Lower leg skin (tissue), 4 donors: Measurements from ENCODE around the gene DMRT2. TPM values are rescaled to one million over a fixed set of nuclear protein-coding genes. Genes with fewer than 3 reads are reported as not detected.

ENCODE experiments used
- DNase-seq, 2 donors: peaks; one replicate each; pipeline ENCODE4 v3.0.0-alpha.2; 2019; ENCODE audit warnings: low spot score in 2 of 2
- H3K4me3 ChIP-seq: fragments of 200-600 bp; sonication (generic); 2 replicates; pipeline ENCODE4 v1.5.1; 2017; ENCODE audit warnings: mild to moderate bottlenecking, low read depth; ENCODE audit not compliant: poor library complexity, severe bottlenecking
- CTCF ChIP-seq, 3 donors: fragments of 450-650 bp; IDR thresholded peaks; one replicate each; pipeline ENCODE4 v1.5.1; 2016; ENCODE audit warnings: antibody characterized with exemption in 3 of 3, mild to moderate bottlenecking in 3 of 3, moderate library complexity in 2 of 3
- POLR2A ChIP-seq, 2 donors: fragments of 450-650 bp; IDR thresholded peaks; one replicate each; pipeline ENCODE4 v1.6.1; 2016 to 2017; ENCODE audit warnings: antibody characterized with exemption in 2 of 2, mild to moderate bottlenecking in 1 of 2, moderate library complexity in 1 of 2
- WGBS, 2 donors: methylation state at CpG; one replicate each; pipeline ENCODE4 v1.1.5; 2018; 5-methylcytosine and 5-hydroxymethylcytosine counted together
- intact Hi-C: fragments of 100-400 bp; cut with DNase I; formaldehyde crosslinking; loops from one replicate; pipeline ENCODE4 v1.15.0; 2023; ENCODE audit warnings: low total_unique reads
- total RNA-seq, 4 donors: library from RNA; depleted of rRNA; stranded (reverse); fragments of >200 nt; gene quantifications; one replicate each; pipeline ENCODE4 v1.1.0, GENCODE V29; 2016

The DMRT2 gene
- total RNA-seq, 4 donors from 2014 or later, result 0.22 to 0.81 TPM; not detected in 2

DNA sequence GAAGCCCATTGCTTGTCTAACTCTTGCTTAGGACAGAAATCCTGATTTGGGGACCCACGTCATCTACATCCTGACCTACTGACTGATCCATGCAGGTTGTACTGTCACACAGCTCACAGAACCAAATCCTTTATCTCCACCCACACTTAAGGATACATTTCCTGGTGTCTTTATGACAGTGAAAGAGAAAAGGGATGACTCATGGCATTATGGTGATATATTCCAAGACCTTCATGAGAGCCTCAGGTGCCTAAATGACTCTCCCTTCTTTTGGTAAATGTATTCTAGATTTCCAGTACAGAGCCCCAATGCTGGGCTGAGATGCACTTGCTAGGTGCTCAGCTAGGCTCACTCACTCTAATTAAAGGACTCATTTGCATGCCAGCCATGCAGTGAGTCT is 26.0 kb upstream of the DMRT2 start:
- intact Hi-C loops, result no loop called here
- no peak for DNase-seq
- WGBS, 2 donors, result 84 to 92% methylated on average over 1 of the region's 1 CpG

GRCh38 chr9:1025131-1025530 is 25.0 kb upstream of the DMRT2 start:
- no peak for DNase-seq
- 64 to 69% methylated on average over 8 of the region's 8 CpGs for WGBS, 2 donors
- TF ChIP-seq POLR2A (IDR thresholded peaks at IDR 0.05) (no peak), CTCF (IDR thresholded peaks at IDR 0.05) (no peak)
- H3K4me3 ChIP-seq, result no peak overlapping the region
- intact Hi-C loops, result no loop called here

More for the DNA sequence above, 26.0 kb upstream of the DMRT2 start:
- TF ChIP-seq CTCF (IDR thresholded peaks at IDR 0.05) (no peak), POLR2A (IDR thresholded peaks at IDR 0.05) (no peak)
- no peak overlapping the region for H3K4me3 ChIP-seq

GRCh38 chr9:1026219-1026618 is 23.9 kb upstream of the DMRT2 start:
- TF ChIP-seq CTCF (IDR thresholded peaks at IDR 0.05), result no peak
- no peak for TF ChIP-seq POLR2A (IDR thresholded peaks at IDR 0.05)
- no peak for DNase-seq
- intact Hi-C loops, result no loop called here
- H3K4me3 ChIP-seq, result no peak overlapping the region

DNA sequence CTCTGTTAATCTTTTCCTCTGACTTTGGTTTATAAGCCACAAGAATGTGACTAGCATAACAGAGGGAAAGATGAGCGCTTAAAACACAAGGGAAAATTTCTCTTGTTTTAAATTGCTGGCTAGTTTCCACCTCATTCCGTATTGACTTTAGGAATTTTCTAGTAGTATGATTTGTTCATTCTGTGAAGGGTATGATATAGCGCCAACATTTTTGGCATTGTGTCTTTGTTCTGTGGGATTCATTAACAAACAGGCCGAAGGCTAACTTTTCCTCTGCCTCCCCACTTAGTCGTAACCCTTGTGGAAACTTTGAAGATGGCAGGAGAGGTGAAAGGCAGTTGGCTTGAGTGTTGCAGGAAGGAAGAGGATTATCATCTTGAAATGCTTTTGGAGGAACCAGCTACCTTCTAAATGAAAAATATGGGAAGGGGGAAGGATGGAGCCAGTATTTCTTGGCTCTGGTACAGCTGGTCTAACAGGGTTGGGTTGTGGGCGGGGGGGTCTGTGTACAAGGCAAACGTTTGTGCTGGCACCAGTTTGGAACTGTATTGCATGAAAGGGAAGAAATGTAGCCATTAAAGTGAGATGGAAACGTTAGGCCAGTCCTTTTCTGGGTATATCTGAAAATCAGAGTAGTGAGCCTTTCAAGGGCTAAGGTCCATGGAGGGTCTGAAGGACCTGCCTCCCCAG is 21.5 kb upstream of the DMRT2 start:
- TF ChIP-seq CTCF (IDR thresholded peaks at IDR 0.05) (no peak), POLR2A (IDR thresholded peaks at IDR 0.05) (no peak)
- 57 to 68% methylated on average over 8 of the region's 8 CpGs for WGBS, 2 donors
- H3K4me3 ChIP-seq, result no peak overlapping the region
- no peak for DNase-seq
- intact Hi-C loops, result no loop called here

- intact Hi-C loops, result no loop called here
- WGBS, 2 donors, result 72 to 81% methylated on average over 14 of the region's 14 CpGs
- H3K4me3 ChIP-seq, result no peak overlapping the region
- no peak for TF ChIP-seq CTCF (IDR thresholded peaks at IDR 0.05)
- no peak for TF ChIP-seq POLR2A (IDR thresholded peaks at IDR 0.05)
- DNase-seq, result no peak
These were observed 18.1 kb upstream of the DMRT2 start for GRCh38 chr9:1031951-1032601.
